Measurements from ENCODE around the gene PALLD.

The PALLD gene

GRCh38 chr4:168623011-168623410 is 126.2 kb downstream of the PALLD start:
- Histone ChIP-seq H3K4me2 (ENCODE audit: insufficient read depth, low read length) (no peak overlapping the region), H3K4me3 (ENCODE audit: low read depth in 1 of 2, low read length in 2 of 2) (no peak overlapping the region), H3K27ac (ENCODE audit: low read length) (no peak overlapping the region), H2AFZ (ENCODE audit: low read depth, low read length) (no peak overlapping the region), H3K79me2 (ENCODE audit: insufficient read depth, low read length) (no peaks in the 10 kb centered on the region), H3K4me1 (ENCODE audit: insufficient read depth, low read length) (no peaks in the 10 kb centered on the region), H3K36me3 (ENCODE audit: insufficient read depth, low read length) (no peaks in the 10 kb centered on the region), H3K27me3 (ENCODE audit: insufficient read depth, low read length, poor library complexity) (peaks cover 8% of the 10 kb centered on the region), H4K20me1 (ENCODE audit: insufficient read depth, low read length) (no peaks in the 10 kb centered on the region), H3K9ac (ENCODE audit: low read depth, low read length) (no peak overlapping the region), H3K9me3 (ENCODE audit: insufficient read depth, low read length, severe bottlenecking) (no peaks in the 10 kb centered on the region)
- TF ChIP-seq CTCF (IDR thresholded peaks at IDR 0.05; ENCODE audit: borderline replicate concordance, extremely low read depth, low read length, poor library complexity, severe bottlenecking) (no peak), EZH2 (IDR thresholded peaks at IDR 0.05; ENCODE audit: borderline replicate concordance, low read depth, low read length, severe bottlenecking) (no peak)
- DNase-seq (no peak), ATAC-seq (ENCODE audit: insufficient read depth, low read depth) (no peak)

- no peak overlapping the region for H3K9ac ChIP-seq (ENCODE audit: low read depth, low read length)
- DNase-seq (no peak), ATAC-seq (ENCODE audit: insufficient read depth, low read depth) (no peak)
- no peaks in the 10 kb centered on the region for H4K20me1 ChIP-seq (ENCODE audit: insufficient read depth, low read length)
- no peaks in the 10 kb centered on the region for H3K9me3 ChIP-seq (ENCODE audit: insufficient read depth, low read length, severe bottlenecking)
- H3K4me1 ChIP-seq (ENCODE audit: insufficient read depth, low read length) = no peaks in the 10 kb centered on the region
- no peak overlapping the region for H3K4me2 ChIP-seq (ENCODE audit: insufficient read depth, low read length)
- no peak overlapping the region for H3K4me3 ChIP-seq (ENCODE audit: low read depth in 1 of 2, low read length in 2 of 2)
- H3K79me2 ChIP-seq (ENCODE audit: insufficient read depth, low read length) = no peaks in the 10 kb centered on the region
- H3K36me3 ChIP-seq (ENCODE audit: insufficient read depth, low read length) = no peaks in the 10 kb centered on the region
- peaks cover 8% of the 10 kb centered on the region for H3K27me3 ChIP-seq (ENCODE audit: insufficient read depth, low read length, poor library complexity)
- H3K27ac ChIP-seq (ENCODE audit: low read length) = no peak overlapping the region
- TF ChIP-seq EZH2 (IDR thresholded peaks at IDR 0.05; ENCODE audit: borderline replicate concordance, low read depth, low read length, severe bottlenecking) = no peak
- TF ChIP-seq CTCF (IDR thresholded peaks at IDR 0.05; ENCODE audit: borderline replicate concordance, extremely low read depth, low read length, poor library complexity, severe bottlenecking) = no peak
- H2AFZ ChIP-seq (ENCODE audit: low read depth, low read length) = no peak overlapping the region
These were observed 126.6 kb downstream of the PALLD start for GRCh38 chr4:168623484-168623883.

- Histone ChIP-seq H3K4me1 (ENCODE audit: insufficient read depth, low read length) (no peaks in the 10 kb centered on the region), H4K20me1 (ENCODE audit: insufficient read depth, low read length) (no peaks in the 10 kb centered on the region), H3K79me2 (ENCODE audit: insufficient read depth, low read length) (no peaks in the 10 kb centered on the region), H3K27ac (ENCODE audit: low read length) (no peak overlapping the region), H2AFZ (ENCODE audit: low read depth, low read length) (no peak overlapping the region), H3K9me3 (ENCODE audit: insufficient read depth, low read length, severe bottlenecking) (no peaks in the 10 kb centered on the region), H3K36me3 (ENCODE audit: insufficient read depth, low read length) (no peaks in the 10 kb centered on the region), H3K9ac (ENCODE audit: low read depth, low read length) (no peak overlapping the region), H3K4me2 (ENCODE audit: insufficient read depth, low read length) (no peak overlapping the region), H3K4me3 (ENCODE audit: low read depth in 1 of 2, low read length in 2 of 2) (no peak overlapping the region), H3K27me3 (ENCODE audit: insufficient read depth, low read length, poor library complexity) (peaks cover 2% of the 10 kb centered on the region)
- TF ChIP-seq CTCF (IDR thresholded peaks at IDR 0.05; ENCODE audit: borderline replicate concordance, extremely low read depth, low read length, poor library complexity, severe bottlenecking) (no peak), EZH2 (IDR thresholded peaks at IDR 0.05; ENCODE audit: borderline replicate concordance, low read depth, low read length, severe bottlenecking) (no peak)
- DNase-seq = no peak
- no peak for ATAC-seq (ENCODE audit: insufficient read depth, low read depth)
These were observed 131.4 kb downstream of the PALLD start for GRCh38 chr4:168628251-168628650.

- no peaks in the 10 kb centered on the region for H3K27me3 ChIP-seq (ENCODE audit: insufficient read depth, low read length, poor library complexity)
- no peak for TF ChIP-seq EZH2 (IDR thresholded peaks at IDR 0.05; ENCODE audit: borderline replicate concordance, low read depth, low read length, severe bottlenecking)
- H3K9ac ChIP-seq (ENCODE audit: low read depth, low read length) = no peak overlapping the region
- no peak overlapping the region for H3K27ac ChIP-seq (ENCODE audit: low read length)
- no peak overlapping the region for H3K4me3 ChIP-seq (ENCODE audit: low read depth in 1 of 2, low read length in 2 of 2)
- no peaks in the 10 kb centered on the region for H4K20me1 ChIP-seq (ENCODE audit: insufficient read depth, low read length)
- no peaks in the 10 kb centered on the region for H3K9me3 ChIP-seq (ENCODE audit: insufficient read depth, low read length, severe bottlenecking)
- no peaks in the 10 kb centered on the region for H3K79me2 ChIP-seq (ENCODE audit: insufficient read depth, low read length)
- H2AFZ ChIP-seq (ENCODE audit: low read depth, low read length) = no peak overlapping the region
- no peak overlapping the region for H3K4me2 ChIP-seq (ENCODE audit: insufficient read depth, low read length)
- no peak for ATAC-seq (ENCODE audit: insufficient read depth, low read depth)
- no peak for DNase-seq
- H3K4me1 ChIP-seq (ENCODE audit: insufficient read depth, low read length) = no peaks in the 10 kb centered on the region
- no peaks in the 10 kb centered on the region for H3K36me3 ChIP-seq (ENCODE audit: insufficient read depth, low read length)
These were observed 132.7 kb downstream of the PALLD start for GRCh38 chr4:168629566-168629965.
